Ectodermal cell (in vitro differentiated cells): Measurements from ENCODE around the gene PLP1.

Source experiments
- H3K27ac ChIP-seq: 2 replicates; pipeline ENCODE4 v1.7.0; 2013; ENCODE audit warnings: mild to moderate bottlenecking, low read depth, low read length; ENCODE audit not compliant: insufficient read depth, poor library complexity, severe bottlenecking
- H3K27me3 ChIP-seq: 2 replicates; pipeline ENCODE4 v1.7.0; 2013; ENCODE audit warnings: mild to moderate bottlenecking, low read length; ENCODE audit not compliant: insufficient read depth, control insufficient read depth, poor library complexity, severe bottlenecking
- H3K36me3 ChIP-seq: one replicate; pipeline ENCODE4 v1.7.0; 2013; ENCODE audit warnings: low read length; ENCODE audit not compliant: control insufficient read depth, insufficient read depth
- H3K4me1 ChIP-seq: one replicate; pipeline ENCODE4 v1.7.0; 2013; ENCODE audit warnings: low read length; ENCODE audit not compliant: control insufficient read depth, insufficient read depth
- H3K4me3 ChIP-seq: 2 replicates; pipeline ENCODE4 v1.7.0; 2013; ENCODE audit warnings: low read depth, low read length, control low read depth; ENCODE audit not compliant: insufficient read depth
- H3K9me3 ChIP-seq: 2 replicates; pipeline ENCODE4 v1.7.0; 2013; ENCODE audit warnings: mild to moderate bottlenecking, low read length, moderate library complexity; ENCODE audit not compliant: control insufficient read depth
- WGBS, 2 experiments: methylation state at CpG; one replicate each; pipeline ENCODE4 v1.1.7; 2013; ENCODE audit warnings: missing lambda C conversion rate in 2 of 2; 5-methylcytosine and 5-hydroxymethylcytosine counted together

PLP1 gene

DNA sequence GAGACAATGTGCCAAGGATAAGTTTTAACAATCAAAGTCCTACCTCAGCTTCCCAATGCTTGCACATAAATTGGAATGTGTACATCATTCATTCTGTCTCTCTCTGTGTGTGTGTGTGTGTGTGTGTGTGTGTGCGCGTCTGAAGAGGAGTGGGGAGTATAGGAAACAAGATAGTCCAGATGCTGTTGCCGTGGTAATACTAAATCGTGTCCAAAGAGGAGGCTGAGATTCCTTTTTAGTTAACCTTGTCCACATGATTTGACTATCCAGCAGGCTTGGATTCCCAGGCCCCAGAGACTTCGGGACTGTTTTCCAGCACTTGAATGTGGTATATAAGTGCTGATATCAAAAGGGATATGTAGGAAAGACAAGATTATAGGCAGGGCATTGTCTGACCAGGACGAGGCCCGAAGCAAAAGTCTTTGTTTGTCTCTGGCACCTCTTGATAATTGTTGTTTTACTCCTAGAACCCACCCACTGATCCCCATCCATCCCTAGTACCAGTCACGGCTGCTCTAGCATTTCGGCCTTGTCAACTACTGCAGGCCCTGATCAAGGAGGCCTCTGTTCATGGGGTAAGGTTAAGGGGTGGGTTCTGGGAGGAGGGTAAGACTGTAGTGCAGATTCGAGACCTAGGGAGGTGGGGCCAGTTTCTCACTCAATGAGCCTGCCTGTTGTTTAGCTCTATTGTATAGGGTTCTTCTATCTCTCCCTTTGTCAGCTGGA, 3.9 kb downstream of the PLP1 start:
- no peak overlapping the region for H3K27ac ChIP-seq
- H3K4me1 ChIP-seq, result peaks cover 34% of the 10 kb centered on the region
- H3K27me3 ChIP-seq, result no peaks in the 10 kb centered on the region
- 86 to 87% methylated on average over 8 to 10 of the region's 10 CpGs for WGBS, 2 experiments
- H3K36me3 ChIP-seq, result no peaks in the 10 kb centered on the region
- H3K9me3 ChIP-seq, result no peaks in the 10 kb centered on the region
- H3K4me3 ChIP-seq, result no peak overlapping the region

GRCh38 chrX:103781062-103781402, 4.4 kb downstream of the PLP1 start:
- Histone ChIP-seq H3K4me1 (peaks cover 34% of the 10 kb centered on the region), H3K27me3 (no peaks in the 10 kb centered on the region), H3K27ac (no peak overlapping the region), H3K4me3 (no peak overlapping the region), H3K36me3 (no peaks in the 10 kb centered on the region), H3K9me3 (no peaks in the 10 kb centered on the region)
- 64 to 83% methylated on average over 3 to 4 of the region's 4 CpGs for whole genome bisulfite sequencing, 2 experiments

DNA sequence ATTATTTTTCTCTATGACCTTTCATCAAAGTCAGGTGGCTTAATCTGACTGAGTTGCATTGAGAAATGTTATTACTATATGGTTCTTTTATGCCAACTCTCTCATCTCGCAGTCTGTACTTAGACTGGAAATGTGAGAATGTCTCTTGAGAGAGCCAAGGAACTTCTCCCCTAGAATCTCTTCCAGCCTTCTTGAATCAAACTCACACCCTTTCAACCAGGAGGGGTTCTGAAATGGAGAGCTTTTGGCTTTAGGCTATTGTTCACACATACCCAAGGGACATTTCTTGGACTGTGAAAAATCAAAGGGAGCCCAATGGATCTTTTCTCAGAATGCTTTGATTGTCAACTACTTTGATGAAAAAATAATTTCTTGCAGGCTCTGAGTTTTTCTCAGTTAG, 5.1 kb downstream of the PLP1 start:
- Histone ChIP-seq H3K4me3 (no peak overlapping the region), H3K36me3 (no peaks in the 10 kb centered on the region), H3K27ac (no peak overlapping the region), H3K27me3 (no peaks in the 10 kb centered on the region), H3K4me1 (peaks cover 32% of the 10 kb centered on the region), H3K9me3 (no peaks in the 10 kb centered on the region)
- WGBS, 2 experiments, result 100% methylated on average over 1 of the region's 1 CpG; no CpG with 5 or more reads in 1 of the 2 experiments

DNA sequence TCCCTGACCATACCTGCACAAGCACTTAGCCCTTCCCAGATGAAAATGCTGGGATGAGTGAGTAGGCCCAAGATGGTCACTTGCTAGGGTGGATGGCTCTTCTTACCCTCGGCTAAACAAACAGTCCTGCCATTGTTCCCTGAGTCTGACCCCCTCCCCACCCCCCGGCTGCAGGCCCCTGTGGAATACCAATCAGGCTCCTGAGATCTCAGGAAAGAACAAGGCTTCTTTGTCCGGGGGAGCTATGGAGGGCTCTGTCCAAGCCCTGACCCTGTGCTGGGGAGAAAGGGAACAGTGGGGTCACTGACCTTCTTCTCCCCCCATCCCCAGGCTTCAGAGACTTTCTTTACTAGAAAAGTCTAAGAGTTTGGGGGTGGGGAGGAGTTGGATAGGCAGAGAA, 6.0 kb downstream of the PLP1 start:
- WGBS, 2 experiments, result 22 to 40% methylated on average over 1 to 3 of the region's 3 CpGs
- peak overlapping the region; percentile 6 for H3K27ac ChIP-seq

DNA sequence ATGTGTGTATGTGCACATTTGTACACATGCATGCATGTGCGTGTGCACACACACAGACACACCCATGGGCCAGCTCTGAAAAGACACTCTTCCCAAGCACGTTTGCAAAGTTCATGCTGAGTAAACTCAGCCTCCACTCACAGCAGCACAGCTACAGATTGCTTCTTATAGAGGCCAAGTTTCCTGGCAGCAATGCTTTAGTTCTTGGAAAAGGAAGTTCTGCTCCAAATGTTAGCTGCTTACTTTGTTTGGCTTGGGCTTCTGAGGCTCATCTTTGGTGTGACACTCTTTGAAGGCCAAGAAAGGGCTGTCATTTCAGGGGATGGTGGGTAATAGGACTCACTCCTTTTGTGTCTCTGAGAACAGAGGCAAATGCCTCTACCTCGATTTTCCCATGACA, 6.6 kb downstream of the PLP1 start:
- no peaks in the 10 kb centered on the region for H3K27me3 ChIP-seq
- no peaks in the 10 kb centered on the region for H3K9me3 ChIP-seq
- H3K4me1 ChIP-seq, result peaks cover 23% of the 10 kb centered on the region
- WGBS, 2 experiments, result 83 to 89% methylated on average over 3 of the region's 3 CpGs
- no peak overlapping the region for H3K4me3 ChIP-seq
- no peak overlapping the region for H3K27ac ChIP-seq
- H3K36me3 ChIP-seq, result no peaks in the 10 kb centered on the region

More for the DNA sequence above, 6.0 kb downstream of the PLP1 start:
- Histone ChIP-seq H3K9me3 (no peaks in the 10 kb centered on the region), H3K27me3 (no peaks in the 10 kb centered on the region), H3K36me3 (no peaks in the 10 kb centered on the region), H3K4me1 (peaks cover 23% of the 10 kb centered on the region), H3K4me3 (no peak overlapping the region)

GRCh38 chrX:103783971-103784370, 7.3 kb downstream of the PLP1 start:
- H3K4me3 ChIP-seq, result no peak overlapping the region
- peaks cover 20% of the 10 kb centered on the region for H3K4me1 ChIP-seq
- WGBS, 2 experiments, result 95 to 96% methylated on average over 2 of the region's 2 CpGs
- H3K9me3 ChIP-seq, result no peaks in the 10 kb centered on the region
- no peak overlapping the region for H3K27ac ChIP-seq
- H3K36me3 ChIP-seq, result no peaks in the 10 kb centered on the region
- H3K27me3 ChIP-seq, result no peaks in the 10 kb centered on the region

GRCh38 chrX:103789004-103789403, 12.4 kb downstream of the PLP1 start:
- H3K27ac ChIP-seq, result no peak overlapping the region
- no peak overlapping the region for H3K4me3 ChIP-seq
- H3K9me3 ChIP-seq, result no peaks in the 10 kb centered on the region
- peaks cover 3% of the 10 kb centered on the region for H3K4me1 ChIP-seq
- no peaks in the 10 kb centered on the region for H3K27me3 ChIP-seq
- no peaks in the 10 kb centered on the region for H3K36me3 ChIP-seq

DNA sequence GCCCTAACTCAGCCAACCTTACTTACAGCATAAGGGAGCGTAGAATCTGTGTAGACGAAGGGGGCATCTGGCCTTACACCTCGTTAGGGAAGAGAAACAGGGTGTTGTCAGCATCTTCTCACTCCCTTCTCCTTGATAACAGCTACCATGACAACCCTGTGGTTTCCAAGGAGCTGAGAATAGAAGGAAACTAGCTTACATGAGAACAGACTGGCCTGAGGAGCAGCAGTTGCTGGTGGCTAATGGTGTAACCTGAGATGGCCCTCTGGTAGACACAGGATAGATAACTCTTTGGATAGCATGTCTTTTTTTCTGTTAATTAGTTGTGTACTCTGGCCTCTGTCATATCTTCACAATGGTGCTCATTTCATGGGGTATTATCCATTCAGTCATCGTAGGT, 14.6 kb downstream of the PLP1 start:
- no peaks in the 10 kb centered on the region for H3K27me3 ChIP-seq
- 89 to 90% methylated on average over 2 to 4 of the region's 4 CpGs for WGBS, 2 experiments
- no peak overlapping the region for H3K27ac ChIP-seq
- no peaks in the 10 kb centered on the region for H3K36me3 ChIP-seq
- H3K9me3 ChIP-seq, result no peaks in the 10 kb centered on the region
- no peak overlapping the region for H3K4me3 ChIP-seq
- H3K4me1 ChIP-seq, result peaks cover 3% of the 10 kb centered on the region

GRCh38 chrX:103791826-103792485, 15.3 kb downstream of the PLP1 start:
- no peaks in the 10 kb centered on the region for H3K36me3 ChIP-seq
- no peaks in the 10 kb centered on the region for H3K9me3 ChIP-seq
- H3K27me3 ChIP-seq, result no peaks in the 10 kb centered on the region
- H3K27ac ChIP-seq, result no peak overlapping the region
- peaks cover 3% of the 10 kb centered on the region for H3K4me1 ChIP-seq
- no peak overlapping the region for H3K4me3 ChIP-seq
- WGBS, 2 experiments, result 89 to 100% methylated on average over 1 of the region's 2 CpGs

- no peaks in the 10 kb centered on the region for H3K36me3 ChIP-seq
- no peaks in the 10 kb centered on the region for H3K9me3 ChIP-seq
- no peak overlapping the region for H3K4me3 ChIP-seq
- H3K4me1 ChIP-seq, result peaks cover 3% of the 10 kb centered on the region
- 92 to 100% methylated on average over 3 to 6 of the region's 6 CpGs for WGBS, 2 experiments
- H3K27me3 ChIP-seq, result no peaks in the 10 kb centered on the region
- H3K27ac ChIP-seq, result peak overlapping the region; percentile 3
These were observed 16.4 kb downstream of the PLP1 start for GRCh38 chrX:103792916-103793544.
